ENCODE data around the gene SNAP25. TPM values are rescaled to one million over a fixed set of nuclear protein-coding genes. Genes with fewer than 3 reads are reported as not detected.

SNAP25 gene
- total RNA-seq, 1 experiment from 2014 or later: not detected

- peaks cover 14% of the 10 kb centered on the region for H3K4me1 ChIP-seq (ENCODE audit: insufficient read depth, low read length)
- intact Hi-C loops (cut with micrococcal nuclease): no loop called here
- no peaks in the 10 kb centered on the region for H3K9me2 ChIP-seq (replicated peaks; ENCODE audit: low read length)
- no peaks in the 10 kb centered on the region for H4K20me1 ChIP-seq (ENCODE audit: low read length)
- ChIA-PET CTCF (no interaction called here), POLR2A (ENCODE audit: unreplicated experiment) (no interaction called here)
- peaks cover 27% of the 10 kb centered on the region for H3K27me3 ChIP-seq (ENCODE audit: low read length)
- H3K9me3 ChIP-seq (ENCODE audit: low read length): no peaks in the 10 kb centered on the region
- no peak overlapping the region for H2AFZ ChIP-seq (ENCODE audit: low read length)
- no peak for ATAC-seq
- no peaks in the 10 kb centered on the region for H3K36me3 ChIP-seq (ENCODE audit: low read depth, low read length)
- H3K79me2 ChIP-seq (ENCODE audit: low read length): no peaks in the 10 kb centered on the region
- no peak for DNase-seq
- H3F3A ChIP-seq (ENCODE audit: low read length, unreplicated experiment): no peaks in the 10 kb centered on the region
- H3K4me3 ChIP-seq (ENCODE audit: low read length): no peak overlapping the region
- no peak overlapping the region for H3K9ac ChIP-seq (ENCODE audit: low read length)
- H3K27ac ChIP-seq (ENCODE audit: low read length): no peak overlapping the region
- H3K4me2 ChIP-seq (ENCODE audit: low read length): no peak overlapping the region
- no TSS peak for BruUV-seq (replicated peaks)
- TF ChIP-seq, protein P1, sequence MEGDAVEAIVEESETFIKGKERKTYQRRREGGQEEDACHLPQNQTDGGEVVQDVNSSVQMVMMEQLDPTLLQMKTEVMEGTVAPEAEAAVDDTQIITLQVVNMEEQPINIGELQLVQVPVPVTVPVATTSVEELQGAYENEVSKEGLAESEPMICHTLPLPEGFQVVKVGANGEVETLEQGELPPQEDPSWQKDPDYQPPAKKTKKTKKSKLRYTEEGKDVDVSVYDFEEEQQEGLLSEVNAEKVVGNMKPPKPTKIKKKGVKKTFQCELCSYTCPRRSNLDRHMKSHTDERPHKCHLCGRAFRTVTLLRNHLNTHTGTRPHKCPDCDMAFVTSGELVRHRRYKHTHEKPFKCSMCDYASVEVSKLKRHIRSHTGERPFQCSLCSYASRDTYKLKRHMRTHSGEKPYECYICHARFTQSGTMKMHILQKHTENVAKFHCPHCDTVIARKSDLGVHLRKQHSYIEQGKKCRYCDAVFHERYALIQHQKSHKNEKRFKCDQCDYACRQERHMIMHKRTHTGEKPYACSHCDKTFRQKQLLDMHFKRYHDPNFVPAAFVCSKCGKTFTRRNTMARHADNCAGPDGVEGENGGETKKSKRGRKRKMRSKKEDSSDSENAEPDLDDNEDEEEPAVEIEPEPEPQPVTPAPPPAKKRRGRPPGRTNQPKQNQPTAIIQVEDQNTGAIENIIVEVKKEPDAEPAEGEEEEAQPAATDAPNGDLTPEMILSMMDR (conservative IDR thresholded peaks at IDR 0.05; ENCODE audit: low read depth, low read length): no peak
- TF ChIP-seq EZH2phosphoT487 (IDR thresholded peaks at IDR 0.05; ENCODE audit: borderline replicate concordance, low read length) (no peak), EZH2 (IDR thresholded peaks at IDR 0.05; ENCODE audit: low read length, unreplicated experiment) (no peak)
Measured at GRCh38 chr20:10313701-10314100, 95.1 kb downstream of the SNAP25 start.

- TF ChIP-seq, protein P1 (conservative IDR thresholded peaks at IDR 0.05; ENCODE audit: low read depth, low read length): no peak
- TF ChIP-seq EZH2phosphoT487 (IDR thresholded peaks at IDR 0.05; ENCODE audit: borderline replicate concordance, low read length) (no peak), EZH2 (IDR thresholded peaks at IDR 0.05; ENCODE audit: low read length, unreplicated experiment) (no peak)
- Histone ChIP-seq H3K79me2 (ENCODE audit: low read length) (no peaks in the 10 kb centered on the region), H3K27ac (ENCODE audit: low read length) (no peak overlapping the region), H3K36me3 (ENCODE audit: low read depth, low read length) (no peaks in the 10 kb centered on the region), H3K9me2 (replicated peaks; ENCODE audit: low read length) (no peaks in the 10 kb centered on the region), H4K20me1 (ENCODE audit: low read length) (no peaks in the 10 kb centered on the region), H3F3A (ENCODE audit: low read length, unreplicated experiment) (no peaks in the 10 kb centered on the region), H3K9ac (ENCODE audit: low read length) (no peak overlapping the region), H3K4me1 (ENCODE audit: insufficient read depth, low read length) (peaks cover 9% of the 10 kb centered on the region), H3K9me3 (ENCODE audit: low read length) (no peaks in the 10 kb centered on the region), H3K27me3 (ENCODE audit: low read length) (peaks cover 27% of the 10 kb centered on the region), H3K4me3 (ENCODE audit: low read length) (no peak overlapping the region), H2AFZ (ENCODE audit: low read length) (no peak overlapping the region), H3K4me2 (ENCODE audit: low read length) (no peak overlapping the region)
- intact Hi-C loops (cut with micrococcal nuclease): no loop called here
- BruUV-seq (replicated peaks): no TSS peak
- ChIA-PET CTCF (no interaction called here), POLR2A (ENCODE audit: unreplicated experiment) (no interaction called here)
- DNase-seq (no peak), ATAC-seq (no peak)
Measured at GRCh38 chr20:10314198-10314597, 95.6 kb downstream of the SNAP25 start.

- Histone ChIP-seq H2AFZ (ENCODE audit: low read length) (no peak overlapping the region), H3K9ac (ENCODE audit: low read length) (no peak overlapping the region), H3F3A (ENCODE audit: low read length, unreplicated experiment) (no peaks in the 10 kb centered on the region), H3K9me2 (replicated peaks; ENCODE audit: low read length) (no peaks in the 10 kb centered on the region), H3K27me3 (ENCODE audit: low read length) (peaks cover 27% of the 10 kb centered on the region), H4K20me1 (ENCODE audit: low read length) (no peaks in the 10 kb centered on the region), H3K27ac (ENCODE audit: low read length) (no peak overlapping the region), H3K9me3 (ENCODE audit: low read length) (no peaks in the 10 kb centered on the region), H3K79me2 (ENCODE audit: low read length) (no peaks in the 10 kb centered on the region), H3K4me3 (ENCODE audit: low read length) (no peak overlapping the region), H3K4me1 (ENCODE audit: insufficient read depth, low read length) (peaks cover 1% of the 10 kb centered on the region), H3K36me3 (ENCODE audit: low read depth, low read length) (no peaks in the 10 kb centered on the region), H3K4me2 (ENCODE audit: low read length) (no peak overlapping the region)
- DNase-seq (no peak), ATAC-seq (no peak)
- ChIA-PET POLR2A (ENCODE audit: unreplicated experiment) (no interaction called here), CTCF (no interaction called here)
- intact Hi-C loops (cut with micrococcal nuclease): loop anchor here (5.0 kb wide), 2 partner anchors 222 to 1227 kb away; no protein-coding TSS in a partner anchor
- BruUV-seq (replicated peaks): no TSS peak
- TF ChIP-seq EZH2 (IDR thresholded peaks at IDR 0.05; ENCODE audit: low read length, unreplicated experiment) (no peak), EZH2phosphoT487 (IDR thresholded peaks at IDR 0.05; ENCODE audit: borderline replicate concordance, low read length) (no peak)
- TF ChIP-seq, protein P1 (conservative IDR thresholded peaks at IDR 0.05; ENCODE audit: low read depth, low read length): no peak
Measured at GRCh38 chr20:10315138-10315537, 96.5 kb downstream of the SNAP25 start.
